MCF 10A (cell line): Measurements from ENCODE around the gene MPDZ. TPM values are rescaled to one million over a fixed set of nuclear protein-coding genes. Genes with fewer than 3 reads are reported as not detected.

ENCODE experiments used
- BruUV-seq: library from RNA; stranded (reverse); fragments of 400-500 nt; replicated peaks from 2 replicates; lab custom pipeline; 2021; lab: Mats Ljungman, UMichigan
- CTCF ChIA-PET: fragments of 300-600 bp; sonication (Branson Sonifier 250); formaldehyde crosslinking; extraction: SDS; loops from one replicate; lab custom pipeline; 2021; ENCODE audit warnings: antibody characterized with exemption, inconsistent platforms; lab: Yijun Ruan, JAX
- POLR2A ChIA-PET: fragments of 300-600, 350-650 bp; sonication (Branson Sonifier 250); formaldehyde crosslinking; extraction: SDS; loops from one replicate; lab custom pipeline; 2020; ENCODE audit warnings: antibody characterized with exemption, inconsistent platforms; lab: Yijun Ruan, JAX
- DNase-seq: peaks from one replicate; pipeline ENCODE4 v3.0.0-alpha.2; 2018; ENCODE audit not compliant: unreplicated experiment
- H3K27ac Mint-ChIP-seq: one replicate; pipeline ENCODE4 v1.8.0; 2022; ENCODE audit warnings: mild to moderate bottlenecking, low read depth, mixed read lengths; ENCODE audit not compliant: unreplicated experiment
- H3K27me3 Mint-ChIP-seq: one replicate; pipeline ENCODE4 v1.8.0; 2022; ENCODE audit warnings: mixed read lengths; ENCODE audit not compliant: insufficient read depth, unreplicated experiment
- H3K36me3 Mint-ChIP-seq: one replicate; pipeline ENCODE4 v1.8.0; 2022; ENCODE audit warnings: mild to moderate bottlenecking, moderate library complexity, mixed read lengths; ENCODE audit not compliant: insufficient read depth, unreplicated experiment
- H3K4me1 Mint-ChIP-seq: one replicate; pipeline ENCODE4 v1.8.0; 2022; ENCODE audit warnings: mixed read lengths; ENCODE audit not compliant: insufficient read depth, unreplicated experiment
- H3K4me3 Mint-ChIP-seq: one replicate; pipeline ENCODE4 v1.8.0; 2022; ENCODE audit warnings: mild to moderate bottlenecking, moderate library complexity, mixed read lengths; ENCODE audit not compliant: unreplicated experiment
- H3K9me3 Mint-ChIP-seq: one replicate; pipeline ENCODE4 v1.8.0; 2022; ENCODE audit warnings: mixed read lengths; ENCODE audit not compliant: unreplicated experiment
- CTCF ChIP-seq: fragments of 200-600 bp; IDR thresholded peaks from one replicate; pipeline ENCODE4 v1.8.0; 2022; ENCODE audit warnings: antibody characterized with exemption, mild to moderate bottlenecking; ENCODE audit not compliant: unreplicated experiment
- intact Hi-C: fragments of 100-400 bp; cut with micrococcal nuclease; formaldehyde crosslinking; loops from 2 replicates; pipeline ENCODE4 v1.14.1; 2022
- total RNA-seq: library from RNA; stranded (reverse); gene quantifications from 2 replicates; pipeline ENCODE4 v1.2.3, GENCODE V29; 2022

Gene MPDZ
- total RNA-seq, 1 experiment from 2014 or later: 8.8 TPM

- Mint-ChIP-seq H3K9me3 (no peaks in the 10 kb centered on the region), H3K36me3 (peaks cover 4% of the 10 kb centered on the region), H3K4me3 (no peak overlapping the region), H3K27ac (no peak overlapping the region), H3K27me3 (no peaks in the 10 kb centered on the region), H3K4me1 (no peaks in the 10 kb centered on the region)
- intact Hi-C loops: no loop called here
- no TSS peak for BruUV-seq
- CTCF ChIA-PET: interaction anchor here (0.6 to 0.8 kb wide), 2 partner anchors 9 to 137 kb away, joined by 3 read pairs; no protein-coding TSS in a partner anchor
- TF ChIP-seq CTCF: no peak
- no peak for DNase-seq
- POLR2A ChIA-PET: interaction anchor here (0.7 kb wide), 1 partner anchor 58 kb away, joined by 3 read pairs; no protein-coding TSS in a partner anchor
Observed at GRCh38 chr9:13100914-13101572, 178.4 kb downstream of the MPDZ start.

GRCh38 chr9:13095056-13095455, 184.4 kb downstream of the MPDZ start:
- intact Hi-C loops: no loop called here
- Mint-ChIP-seq H3K27me3 (no peaks in the 10 kb centered on the region), H3K9me3 (no peaks in the 10 kb centered on the region), H3K4me3 (no peak overlapping the region), H3K27ac (no peak overlapping the region), H3K36me3 (peaks cover 4% of the 10 kb centered on the region), H3K4me1 (no peaks in the 10 kb centered on the region)
- no peak for TF ChIP-seq CTCF
- ChIA-PET POLR2A (interaction anchor here (0.8 kb wide), 1 partner anchor 43 kb away, joined by 3 read pairs; no protein-coding TSS in a partner anchor), CTCF (interaction anchor here (0.6 kb wide), 1 partner anchor 17 kb away, joined by 3 read pairs; no protein-coding TSS in a partner anchor)
- no TSS peak for BruUV-seq
- no peak for DNase-seq

GRCh38 chr9:13090628-13091027, 188.9 kb downstream of the MPDZ start:
- Mint-ChIP-seq H3K36me3 (no peaks in the 10 kb centered on the region), H3K9me3 (no peaks in the 10 kb centered on the region), H3K4me3 (no peak overlapping the region), H3K4me1 (peaks cover 9% of the 10 kb centered on the region), H3K27me3 (no peaks in the 10 kb centered on the region), H3K27ac (no peak overlapping the region)
- no peak for TF ChIP-seq CTCF
- DNase-seq: no peak
- no TSS peak for BruUV-seq
- ChIA-PET CTCF (interaction anchor here (0.5 to 4.8 kb wide), 20 partner anchors 8 to 1352 kb away, joined by 3 to 126 read pairs (median 4); no protein-coding TSS in a partner anchor), POLR2A (interaction anchor here (0.6 to 1.4 kb wide), 3 partner anchors 306 to 1329 kb away, joined by 3 to 4 read pairs (median 3); no protein-coding TSS in a partner anchor)
- intact Hi-C loops: no loop called here

GRCh38 chr9:13089666-13090065, 189.8 kb downstream of the MPDZ start:
- no peaks in the 10 kb centered on the region for H3K27me3 Mint-ChIP-seq
- H3K36me3 Mint-ChIP-seq: no peaks in the 10 kb centered on the region
- no TSS peak for BruUV-seq
- peaks cover 9% of the 10 kb centered on the region for H3K4me1 Mint-ChIP-seq
- intact Hi-C loops: loop anchor here (1.0 to 2.0 kb wide), 2 partner anchors 205 to 387 kb away; no protein-coding TSS in a partner anchor
- POLR2A ChIA-PET: no interaction called here
- H3K27ac Mint-ChIP-seq: no peak overlapping the region
- no peaks in the 10 kb centered on the region for H3K9me3 Mint-ChIP-seq
- CTCF ChIA-PET: interaction anchor here (0.5 to 4.8 kb wide), 48 partner anchors 9 to 1706 kb away, joined by 3 to 126 read pairs (median 3); no protein-coding TSS in a partner anchor
- TF ChIP-seq CTCF: no peak
- no peak for DNase-seq
- H3K4me3 Mint-ChIP-seq: no peak overlapping the region
